Activated naive CD8-positive, alpha-beta T cell treated with anti-CD3 and anti-CD28 coated beads, Interleukin-2, amount 50 U/mL, for 24 hours (primary cell): ENCODE results near the gene NR3C2.
A peak's percentile ranks its signal among the peaks of the same experiment; 100 is the strongest.

Source experiments
- ATAC-seq: fragments of 150-1000 bp; cut with Tn5 transposase; one replicate; pipeline ENCODE4 v1.10.0; 2021
- DNase-seq: peaks from one replicate; pipeline ENCODE4 v3.0.0; 2021
- H3K27ac Mint-ChIP-seq: one replicate; pipeline ENCODE4 v1.8.0; 2021; ENCODE audit warnings: mild to moderate bottlenecking, mixed read lengths
- H3K27me3 Mint-ChIP-seq: one replicate; pipeline ENCODE4 v1.8.0; 2021; ENCODE audit warnings: mixed read lengths
- H3K36me3 Mint-ChIP-seq: one replicate; pipeline ENCODE4 v1.8.0; 2021; ENCODE audit warnings: low read depth, mixed read lengths
- H3K4me1 Mint-ChIP-seq: one replicate; pipeline ENCODE4 v1.8.0; 2021; ENCODE audit warnings: mixed read lengths
- H3K4me3 Mint-ChIP-seq: one replicate; pipeline ENCODE4 v1.8.0; 2021; ENCODE audit warnings: mild to moderate bottlenecking, moderate library complexity, mixed read lengths
- H3K9me3 Mint-ChIP-seq: one replicate; pipeline ENCODE4 v1.8.0; 2021; ENCODE audit warnings: mixed read lengths

Gene NR3C2

GRCh38 chr4:148057984-148058859 is 384.0 kb downstream of the NR3C2 start:
- Mint-ChIP-seq H3K4me3 (no peak overlapping the region), H3K27ac (no peak overlapping the region), H3K9me3 (no peaks in the 10 kb centered on the region), H3K36me3 (no peaks in the 10 kb centered on the region), H3K4me1 (peaks cover 83% of the 10 kb centered on the region), H3K27me3 (no peaks in the 10 kb centered on the region)
- DNase-seq (no peak), ATAC-seq (no peak)

- H3K27me3 Mint-ChIP-seq, result no peaks in the 10 kb centered on the region
- no peak overlapping the region for H3K27ac Mint-ChIP-seq
- DNase-seq (no peak), ATAC-seq (no peak)
- H3K4me1 Mint-ChIP-seq, result peaks cover 90% of the 10 kb centered on the region
- no peaks in the 10 kb centered on the region for H3K9me3 Mint-ChIP-seq
- no peaks in the 10 kb centered on the region for H3K36me3 Mint-ChIP-seq
- H3K4me3 Mint-ChIP-seq, result no peak overlapping the region
These were observed 384.7 kb downstream of the NR3C2 start for GRCh38 chr4:148057516-148057915.

GRCh38 chr4:148056879-148057278 is 385.3 kb downstream of the NR3C2 start:
- ATAC-seq (peak; percentile 95), DNase-seq (peak; percentile 74)
- H3K27me3 Mint-ChIP-seq, result no peaks in the 10 kb centered on the region
- no peak overlapping the region for H3K4me3 Mint-ChIP-seq
- H3K4me1 Mint-ChIP-seq, result peaks cover 96% of the 10 kb centered on the region
- H3K36me3 Mint-ChIP-seq, result no peaks in the 10 kb centered on the region
- H3K9me3 Mint-ChIP-seq, result no peaks in the 10 kb centered on the region
- H3K27ac Mint-ChIP-seq, result peak overlapping the region; percentile 40

- no peaks in the 10 kb centered on the region for H3K9me3 Mint-ChIP-seq
- no peak overlapping the region for H3K4me3 Mint-ChIP-seq
- H3K27me3 Mint-ChIP-seq, result no peaks in the 10 kb centered on the region
- no peaks in the 10 kb centered on the region for H3K36me3 Mint-ChIP-seq
- H3K4me1 Mint-ChIP-seq, result peaks cover 96% of the 10 kb centered on the region
- DNase-seq, result no peak
- no peak overlapping the region for H3K27ac Mint-ChIP-seq
- ATAC-seq, result no peak
These were observed 386.4 kb downstream of the NR3C2 start for GRCh38 chr4:148055844-148056243.

GRCh38 chr4:148054275-148054674 is 387.9 kb downstream of the NR3C2 start:
- Mint-ChIP-seq H3K36me3 (peaks cover 2% of the 10 kb centered on the region), H3K9me3 (no peaks in the 10 kb centered on the region), H3K27ac (no peak overlapping the region), H3K4me1 (peaks cover 86% of the 10 kb centered on the region), H3K4me3 (no peak overlapping the region), H3K27me3 (no peaks in the 10 kb centered on the region)
- ATAC-seq (no peak), DNase-seq (no peak)

GRCh38 chr4:148053298-148054003 is 388.8 kb downstream of the NR3C2 start:
- Mint-ChIP-seq H3K4me1 (peaks cover 77% of the 10 kb centered on the region), H3K27me3 (no peaks in the 10 kb centered on the region), H3K27ac (no peak overlapping the region), H3K9me3 (no peaks in the 10 kb centered on the region), H3K36me3 (peaks cover 3% of the 10 kb centered on the region), H3K4me3 (no peak overlapping the region)
- DNase-seq (no peak), ATAC-seq (no peak)

- no peak for DNase-seq
These were observed 389.8 kb downstream of the NR3C2 start for GRCh38 chr4:148052448-148052847.

GRCh38 chr4:148051403-148051802 is 390.8 kb downstream of the NR3C2 start:
- DNase-seq, result no peak
- H3K9me3 Mint-ChIP-seq, result no peaks in the 10 kb centered on the region
- H3K4me1 Mint-ChIP-seq, result peaks cover 58% of the 10 kb centered on the region
- no peaks in the 10 kb centered on the region for H3K27me3 Mint-ChIP-seq
- H3K4me3 Mint-ChIP-seq, result no peak overlapping the region
- no peak overlapping the region for H3K27ac Mint-ChIP-seq
- ATAC-seq, result no peak
- peaks cover 7% of the 10 kb centered on the region for H3K36me3 Mint-ChIP-seq

More at GRCh38 chr4:148052448-148052847, 389.8 kb downstream of the NR3C2 start:
- peak overlapping the region; percentile 69 for H3K27ac Mint-ChIP-seq
- no peak overlapping the region for H3K4me3 Mint-ChIP-seq
- peak; percentile 54 for ATAC-seq
- no peaks in the 10 kb centered on the region for H3K9me3 Mint-ChIP-seq
- H3K27me3 Mint-ChIP-seq, result no peaks in the 10 kb centered on the region
- H3K36me3 Mint-ChIP-seq, result peaks cover 7% of the 10 kb centered on the region
- H3K4me1 Mint-ChIP-seq, result peaks cover 67% of the 10 kb centered on the region

- Mint-ChIP-seq H3K27ac (no peak overlapping the region), H3K4me3 (no peak overlapping the region), H3K9me3 (no peaks in the 10 kb centered on the region), H3K36me3 (peaks cover 7% of the 10 kb centered on the region), H3K27me3 (no peaks in the 10 kb centered on the region), H3K4me1 (peaks cover 46% of the 10 kb centered on the region)
- no peak for DNase-seq
- no peak for ATAC-seq
These were observed 393.6 kb downstream of the NR3C2 start for GRCh38 chr4:148048598-148048997.

GRCh38 chr4:148044912-148045352 is 397.3 kb downstream of the NR3C2 start:
- peaks cover 4% of the 10 kb centered on the region for H3K36me3 Mint-ChIP-seq
- no peaks in the 10 kb centered on the region for H3K9me3 Mint-ChIP-seq
- peaks cover 15% of the 10 kb centered on the region for H3K4me1 Mint-ChIP-seq
- DNase-seq, result no peak
- peak; percentile 69 for ATAC-seq
- H3K27ac Mint-ChIP-seq, result no peak overlapping the region
- H3K27me3 Mint-ChIP-seq, result no peaks in the 10 kb centered on the region
- H3K4me3 Mint-ChIP-seq, result no peak overlapping the region

- Mint-ChIP-seq H3K4me3 (no peak overlapping the region), H3K4me1 (peaks cover 15% of the 10 kb centered on the region), H3K9me3 (no peaks in the 10 kb centered on the region), H3K27ac (no peak overlapping the region), H3K27me3 (no peaks in the 10 kb centered on the region), H3K36me3 (peaks cover 4% of the 10 kb centered on the region)
- no peak for ATAC-seq
- no peak for DNase-seq
These were observed 397.9 kb downstream of the NR3C2 start for GRCh38 chr4:148044089-148044911.

GRCh38 chr4:148041606-148042329 is 400.4 kb downstream of the NR3C2 start:
- H3K4me3 Mint-ChIP-seq, result no peak overlapping the region
- no peak for DNase-seq
- no peaks in the 10 kb centered on the region for H3K36me3 Mint-ChIP-seq
- no peaks in the 10 kb centered on the region for H3K27me3 Mint-ChIP-seq
- peaks cover under 1% of the 10 kb centered on the region for H3K9me3 Mint-ChIP-seq
- H3K27ac Mint-ChIP-seq, result no peak overlapping the region
- peaks cover 15% of the 10 kb centered on the region for H3K4me1 Mint-ChIP-seq
- ATAC-seq, result no peak

- ATAC-seq (no peak), DNase-seq (no peak)
- Mint-ChIP-seq H3K4me1 (no peaks in the 10 kb centered on the region), H3K36me3 (peaks cover 3% of the 10 kb centered on the region), H3K9me3 (peaks cover 7% of the 10 kb centered on the region), H3K4me3 (no peak overlapping the region), H3K27me3 (no peaks in the 10 kb centered on the region), H3K27ac (no peak overlapping the region)
These were observed 407.4 kb downstream of the NR3C2 start for GRCh38 chr4:148034813-148035212.
